ENCODE results near the gene ABR. TPM values are rescaled to one million over a fixed set of nuclear protein-coding genes. Genes with fewer than 3 reads are reported as not detected.
"Not testable (repeated sequence)": the region's sequence is repeated elsewhere in the genome, so short reads cannot be mapped to it uniquely, and the experiment has no call there.

ABR gene
- polyA plus RNA-seq, 4 donors, result 46.3 to 53.3 (median 49.0) TPM

DNA sequence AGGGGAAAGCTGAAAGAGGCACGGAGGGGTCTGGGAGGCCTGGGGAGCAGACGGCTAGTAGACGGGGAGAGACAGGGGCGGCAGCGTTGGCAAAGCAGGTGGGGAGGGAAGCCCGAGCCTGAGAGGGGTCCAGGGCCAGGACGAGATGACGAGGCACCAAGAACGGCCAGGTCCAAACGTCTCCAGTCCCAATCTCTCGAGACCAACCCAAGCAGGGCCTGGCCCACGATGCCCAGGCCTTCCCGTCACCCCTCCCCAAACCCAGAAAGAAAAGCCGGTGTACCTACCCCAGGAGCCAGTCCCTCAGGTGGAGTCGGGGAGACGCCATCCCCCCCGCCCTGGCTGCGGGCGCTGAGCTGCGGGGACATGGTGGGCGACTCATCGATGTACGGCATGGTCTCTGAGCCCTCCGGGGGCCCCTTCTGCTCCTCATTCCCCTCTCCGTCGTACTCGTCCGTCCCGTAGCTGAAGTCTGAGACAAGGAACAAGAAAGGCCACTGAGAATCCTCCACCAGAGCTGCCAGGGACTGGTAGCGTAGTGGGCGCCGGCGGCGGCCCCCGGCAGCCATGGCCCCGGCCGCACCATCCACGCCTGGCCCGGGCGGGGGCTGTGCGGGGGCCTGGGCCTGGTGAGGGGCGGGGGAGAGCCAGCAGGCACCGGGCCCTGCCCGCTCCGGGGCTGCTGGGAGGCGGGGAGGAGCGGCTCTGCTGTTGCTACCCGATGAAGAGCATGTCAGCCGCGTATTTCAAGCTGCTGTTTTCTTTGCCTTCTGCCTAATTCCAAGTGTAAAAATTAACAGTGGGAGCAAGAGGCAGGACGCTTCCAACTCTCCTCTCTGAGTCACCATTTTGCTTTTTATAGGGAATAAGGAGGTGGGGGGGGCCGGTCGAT lies 54.6 kb downstream of the ABR start:
- no peak for DNase-seq (ENCODE audit: low read depth in 4 of 4, low spot score in 3 of 4)

DNA sequence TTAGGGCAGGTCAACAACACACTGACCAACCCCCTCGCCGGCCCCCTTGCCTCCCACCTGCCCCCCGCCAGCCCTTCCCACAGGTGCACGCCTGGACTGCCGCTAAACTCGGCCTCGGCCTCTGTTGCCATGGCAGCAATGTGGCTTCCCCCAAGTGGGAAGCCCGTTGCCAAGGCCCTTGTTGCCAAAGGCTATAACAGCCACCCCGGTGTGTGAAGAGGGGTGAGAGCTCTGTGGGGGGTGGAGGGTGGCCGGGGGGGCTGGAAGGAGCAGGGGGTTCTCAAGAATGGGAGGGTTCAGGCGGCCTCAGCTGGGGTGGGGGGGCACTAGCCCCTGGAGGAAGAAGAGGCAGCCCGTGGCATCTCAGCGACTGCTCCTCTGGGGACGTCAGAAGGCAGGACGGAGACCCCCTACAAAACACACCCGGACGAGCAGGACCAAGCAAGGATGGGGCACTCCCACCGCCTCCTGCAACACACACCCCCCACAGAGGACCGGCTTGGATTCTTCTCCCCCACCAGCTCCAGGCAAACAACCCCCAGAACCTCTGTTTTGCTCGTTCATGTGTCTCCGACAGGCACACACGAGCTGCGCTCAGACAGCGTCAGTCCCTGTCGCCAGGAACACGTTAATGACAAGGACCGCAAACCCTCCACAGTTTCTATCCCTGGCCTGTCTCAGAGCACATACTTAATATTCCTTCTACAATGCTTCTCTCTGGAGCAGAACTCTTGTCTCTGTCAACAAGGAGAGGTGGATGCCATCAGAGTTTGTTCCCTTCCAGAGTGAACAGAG lies 55.7 kb downstream of the ABR start:
- no peak for DNase-seq (ENCODE audit: low read depth in 4 of 4, low spot score in 3 of 4)

DNA sequence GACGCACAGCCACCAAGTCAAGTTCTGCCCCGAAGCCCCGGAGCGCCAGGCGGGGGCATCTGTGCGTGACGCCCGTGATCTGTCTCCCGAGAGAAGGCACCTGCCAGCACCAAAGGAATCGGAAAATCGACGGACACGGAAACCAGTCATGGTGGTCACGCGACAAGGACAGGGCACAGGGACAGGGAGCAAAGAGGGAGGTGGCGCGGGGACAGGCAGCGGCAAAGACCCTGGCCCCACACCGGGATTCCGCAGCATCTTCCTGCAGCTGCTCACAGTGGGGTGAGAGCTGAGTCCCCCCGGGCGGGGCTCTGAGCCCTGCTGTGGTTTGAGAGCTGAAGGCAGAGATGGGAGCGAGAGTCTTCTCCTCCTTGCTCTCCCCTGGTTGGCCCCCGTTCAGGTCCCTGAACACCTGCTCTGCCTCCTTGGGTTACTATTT lies 56.4 kb downstream of the ABR start:
- DNase-seq (ENCODE audit: low read depth in 4 of 4, low spot score in 3 of 4), result no peak

DNA sequence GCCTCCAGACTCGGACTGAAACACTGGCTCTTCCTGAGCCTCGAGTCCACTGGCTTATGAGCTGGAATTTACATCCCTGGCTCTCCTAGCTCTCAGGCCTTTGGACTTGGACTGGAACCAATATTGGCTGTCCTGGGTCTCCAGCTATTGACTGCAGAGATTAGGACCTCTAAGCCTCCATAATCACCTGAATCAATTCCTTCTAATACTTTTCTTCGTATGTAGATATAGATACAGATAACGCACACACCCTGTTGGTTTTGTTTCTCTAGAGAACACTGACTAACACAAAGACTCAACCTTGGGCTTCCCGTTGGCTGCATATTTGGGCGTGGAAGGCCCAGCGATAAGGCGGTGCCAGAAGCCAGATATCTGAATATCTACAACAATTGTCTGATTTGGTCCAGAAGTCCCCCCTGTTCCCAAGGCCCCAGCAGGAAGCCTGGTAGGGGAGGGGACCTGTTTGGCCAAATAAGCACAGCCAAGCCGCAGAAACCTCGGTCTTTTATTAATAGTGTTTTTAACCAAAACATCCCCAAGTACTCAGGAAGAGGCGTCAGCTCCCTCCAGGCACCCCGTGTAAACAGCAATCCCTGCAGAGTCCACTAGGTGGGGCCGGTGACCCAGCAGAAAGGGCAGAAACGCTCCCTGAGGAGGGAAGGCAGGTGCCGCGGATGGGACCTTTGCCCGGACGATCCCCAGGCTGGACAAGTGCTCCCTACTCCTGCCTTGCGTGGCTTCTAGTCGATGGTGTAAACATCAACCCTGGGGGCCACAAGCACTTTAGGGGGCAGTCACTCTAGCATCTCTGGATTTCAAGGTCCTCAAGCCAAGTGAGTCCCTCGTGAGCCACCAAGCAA lies 57.0 kb downstream of the ABR start:
- DNase-seq (ENCODE audit: low read depth in 4 of 4, low spot score in 3 of 4), result no peak

DNA sequence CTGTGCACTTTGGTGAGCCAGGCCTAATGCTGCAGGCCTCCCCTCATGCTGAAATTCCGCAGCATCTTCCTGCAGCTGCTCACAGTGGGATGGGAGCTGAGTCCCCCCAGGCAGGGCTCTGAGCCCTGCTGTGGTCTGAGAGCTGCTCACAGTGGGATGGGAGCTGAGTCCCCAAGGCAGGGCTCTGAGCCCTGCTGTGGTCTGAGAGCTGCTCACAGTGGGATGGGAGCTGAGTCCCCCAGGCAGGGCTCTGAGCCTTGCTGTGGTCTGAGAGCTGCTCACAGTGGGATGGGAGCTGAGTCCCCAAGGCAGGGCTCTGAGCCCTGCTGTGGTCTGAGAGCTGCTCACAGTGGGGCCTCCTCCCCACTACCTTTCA lies 58.4 kb downstream of the ABR start:
- not testable (repeated sequence) for DNase-seq (ENCODE audit: low read depth in 4 of 4, low spot score in 3 of 4)

DNA sequence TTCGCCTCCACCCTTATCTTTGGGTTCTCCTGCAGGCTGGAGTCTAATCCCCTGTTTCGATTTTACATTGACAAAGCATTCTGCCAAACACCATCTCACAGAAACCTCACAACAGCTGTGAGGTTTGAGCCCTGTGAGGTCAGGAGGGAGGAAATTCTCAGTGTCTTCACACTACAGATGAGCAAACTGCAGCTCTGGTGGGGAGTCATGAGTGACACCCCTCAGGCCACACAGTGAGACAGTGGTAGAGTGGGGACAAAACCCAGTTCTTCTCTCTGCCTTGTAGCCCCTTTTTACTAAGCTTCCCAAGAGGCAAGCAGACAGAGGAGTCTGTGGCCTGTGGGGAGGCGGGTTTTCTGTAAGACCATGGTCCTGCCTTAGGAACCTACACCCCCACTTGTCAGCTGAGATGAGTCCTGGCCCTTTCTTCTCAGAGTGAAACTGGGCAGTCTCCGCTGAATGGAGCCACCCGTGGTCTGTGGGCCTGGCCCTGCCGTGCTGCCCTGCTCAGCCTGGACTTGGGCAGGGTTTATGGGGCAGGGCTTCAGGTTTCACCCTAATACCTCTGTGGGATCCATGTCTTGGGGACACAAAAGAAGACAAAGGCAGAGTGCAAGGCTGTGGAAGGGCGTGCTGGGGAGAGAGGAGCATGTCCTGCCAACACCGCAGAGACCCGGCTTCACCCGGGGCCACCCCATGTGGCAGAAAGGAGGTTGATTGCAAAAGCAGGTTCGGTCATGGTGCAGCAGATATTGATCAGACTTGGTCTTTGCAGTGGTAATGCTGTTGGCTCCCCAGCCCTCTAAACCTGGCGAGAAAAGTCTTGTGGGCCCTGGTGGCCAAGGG lies 59.0 kb downstream of the ABR start:
- no peak for DNase-seq (ENCODE audit: low read depth in 4 of 4, low spot score in 3 of 4)

DNA sequence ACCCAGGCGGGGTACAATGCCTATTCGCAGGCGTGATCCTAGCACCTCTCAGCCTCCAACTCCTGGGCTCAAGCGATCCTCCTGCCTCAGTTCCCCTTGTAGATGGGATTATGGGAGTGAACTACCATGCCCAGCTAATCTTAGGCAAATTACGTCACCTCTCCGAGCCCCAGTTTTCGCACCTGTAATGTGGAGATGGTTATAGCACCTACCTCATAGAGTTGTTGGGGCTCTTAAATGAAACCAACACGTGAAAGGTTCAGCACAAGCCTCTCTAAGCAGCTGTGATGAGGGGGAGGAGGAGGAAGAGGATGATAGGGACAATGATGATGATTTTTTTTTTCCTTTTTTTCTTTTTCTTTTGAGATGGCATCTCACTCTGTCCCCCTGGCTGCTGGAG lies 59.9 kb downstream of the ABR start:
- no peak for DNase-seq (ENCODE audit: low read depth in 4 of 4, low spot score in 3 of 4)

DNA sequence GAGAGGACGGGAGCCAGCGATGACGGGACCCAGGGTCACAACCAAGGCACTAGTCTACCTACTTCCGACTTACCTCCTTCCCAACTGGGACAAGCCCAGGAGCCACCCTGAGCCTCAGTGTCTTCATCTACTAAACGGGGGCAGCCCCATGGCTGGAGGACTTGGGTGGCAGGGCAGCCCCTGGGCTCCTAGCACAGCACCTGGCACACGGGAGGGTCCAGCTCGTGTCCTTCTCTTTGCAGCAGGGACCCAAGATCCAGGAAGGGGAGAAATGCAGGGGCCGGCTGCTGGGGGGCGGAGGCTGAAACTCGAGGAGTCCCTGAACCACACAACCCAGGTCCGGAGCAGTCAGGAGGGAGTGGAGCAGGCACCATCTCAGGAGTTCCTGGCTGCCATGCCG lies 63.2 kb downstream of the ABR start:
- no peak for DNase-seq (ENCODE audit: low read depth in 4 of 4, low spot score in 3 of 4)

DNA sequence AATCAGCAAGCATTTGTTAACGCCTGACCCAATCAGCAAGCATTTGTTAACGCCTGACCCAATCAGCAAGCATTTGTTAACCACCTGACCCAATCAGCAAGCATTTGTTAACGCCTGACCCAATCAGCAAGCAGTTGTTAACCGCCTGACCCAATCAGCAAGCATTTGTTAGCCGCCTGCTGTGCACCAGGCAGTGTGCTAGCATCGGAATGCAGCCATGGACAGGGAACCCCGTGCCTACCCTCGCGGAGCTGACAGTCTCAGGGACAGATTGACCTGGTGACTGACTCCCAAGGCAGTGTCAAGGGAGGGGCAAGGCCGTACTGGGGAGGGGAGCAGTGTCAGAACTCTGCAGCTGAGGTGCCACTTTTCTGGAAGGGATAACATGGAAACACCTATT lies 66.9 kb downstream of the ABR start:
- DNase-seq (ENCODE audit: low read depth in 4 of 4, low spot score in 3 of 4), result no peak

DNA sequence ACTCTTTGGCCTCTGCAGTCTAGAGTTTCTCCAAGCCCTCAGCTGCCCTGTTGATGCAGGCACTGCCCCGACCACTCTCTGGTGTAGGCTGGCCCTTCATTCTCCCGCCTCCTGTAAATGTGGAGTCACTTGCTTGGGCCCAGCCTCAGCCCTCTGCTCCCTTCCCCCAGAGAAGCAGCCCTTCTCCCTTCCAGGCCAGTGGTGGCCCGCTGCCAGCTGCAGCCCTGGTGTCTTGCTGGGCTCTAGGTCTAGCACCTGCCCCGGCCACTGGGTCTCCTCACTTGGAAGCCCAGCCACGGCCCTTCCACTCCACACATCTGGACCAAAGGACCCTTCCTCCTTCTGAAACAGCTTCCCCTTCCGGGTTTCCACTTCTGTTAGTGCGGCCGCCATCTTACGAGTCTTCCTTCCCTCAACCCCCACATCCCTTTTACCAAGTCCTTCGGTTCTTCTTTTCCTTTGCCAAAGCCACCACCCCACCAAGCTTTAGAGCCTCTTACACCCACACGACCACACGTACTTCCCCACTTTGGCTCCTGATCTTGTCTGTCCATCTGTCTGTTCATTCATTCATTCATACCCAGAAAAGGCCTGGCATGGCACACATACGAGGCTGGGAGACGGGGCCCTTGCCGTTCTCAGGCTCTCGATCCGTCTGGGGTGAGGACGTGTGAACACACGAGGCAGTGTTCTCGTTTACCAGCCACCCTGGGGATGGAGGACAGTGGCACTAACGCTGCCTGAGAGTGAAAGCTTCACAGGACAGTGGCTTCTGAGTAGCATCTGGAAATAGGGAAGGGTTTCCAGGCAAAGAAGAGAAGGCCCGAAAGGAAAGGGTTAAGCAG lies 68.0 kb downstream of the ABR start:
- no peak for DNase-seq (ENCODE audit: low read depth in 4 of 4, low spot score in 3 of 4)

DNA sequence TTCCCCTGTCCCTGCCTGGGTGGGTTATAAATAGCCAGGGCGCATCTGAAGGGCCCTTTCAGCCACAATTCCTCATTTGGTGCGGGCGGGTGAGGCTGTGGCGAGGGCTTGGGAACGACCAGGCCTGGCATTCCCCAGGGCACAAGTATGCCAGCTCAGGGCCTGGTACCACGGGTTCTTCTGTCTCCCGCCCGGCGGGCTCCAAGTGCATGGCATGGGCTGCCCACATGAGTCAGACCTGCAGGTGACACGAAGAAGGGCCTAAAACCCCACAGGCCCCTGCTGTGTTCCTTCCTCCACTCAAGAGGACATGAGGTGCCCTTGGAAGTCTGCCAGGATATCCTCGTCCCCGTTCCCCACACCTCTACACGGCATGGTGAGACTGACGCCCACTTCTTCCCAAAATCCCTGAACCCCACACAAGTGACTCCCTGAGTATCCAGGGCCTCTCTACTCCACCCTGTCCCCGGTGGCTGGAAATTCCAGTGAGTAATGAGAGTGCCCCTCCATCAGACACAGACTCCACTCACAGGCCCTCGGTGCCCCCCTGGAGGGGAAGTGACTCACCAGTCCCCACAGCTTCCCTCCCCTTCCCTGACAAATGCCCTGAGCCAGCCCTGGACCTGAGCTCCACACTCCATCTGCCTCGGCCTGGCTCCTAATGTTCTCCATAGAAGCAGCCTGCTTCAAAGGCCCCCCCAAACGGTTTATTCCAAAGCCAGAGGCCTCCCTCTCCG lies 68.8 kb downstream of the ABR start:
- no peak for DNase-seq (ENCODE audit: low read depth in 4 of 4, low spot score in 3 of 4)

DNA sequence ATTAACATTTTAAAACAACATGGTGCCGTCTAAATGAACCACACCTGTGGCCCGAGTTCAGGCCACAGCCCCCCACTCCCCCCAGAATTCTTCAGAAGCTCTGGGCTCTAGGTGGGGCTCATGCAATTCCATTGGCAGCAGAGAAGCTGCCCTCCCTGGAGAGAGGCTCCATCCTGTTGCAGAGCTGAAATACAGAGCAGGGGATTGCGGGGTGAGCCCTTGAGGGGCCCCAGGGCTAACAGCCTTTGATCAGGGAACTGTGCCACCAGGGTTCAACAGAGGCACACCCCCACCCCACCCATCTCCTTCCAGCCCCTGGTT lies 69.3 kb downstream of the ABR start:
- DNase-seq (ENCODE audit: low read depth in 4 of 4, low spot score in 3 of 4), result no peak

DNA sequence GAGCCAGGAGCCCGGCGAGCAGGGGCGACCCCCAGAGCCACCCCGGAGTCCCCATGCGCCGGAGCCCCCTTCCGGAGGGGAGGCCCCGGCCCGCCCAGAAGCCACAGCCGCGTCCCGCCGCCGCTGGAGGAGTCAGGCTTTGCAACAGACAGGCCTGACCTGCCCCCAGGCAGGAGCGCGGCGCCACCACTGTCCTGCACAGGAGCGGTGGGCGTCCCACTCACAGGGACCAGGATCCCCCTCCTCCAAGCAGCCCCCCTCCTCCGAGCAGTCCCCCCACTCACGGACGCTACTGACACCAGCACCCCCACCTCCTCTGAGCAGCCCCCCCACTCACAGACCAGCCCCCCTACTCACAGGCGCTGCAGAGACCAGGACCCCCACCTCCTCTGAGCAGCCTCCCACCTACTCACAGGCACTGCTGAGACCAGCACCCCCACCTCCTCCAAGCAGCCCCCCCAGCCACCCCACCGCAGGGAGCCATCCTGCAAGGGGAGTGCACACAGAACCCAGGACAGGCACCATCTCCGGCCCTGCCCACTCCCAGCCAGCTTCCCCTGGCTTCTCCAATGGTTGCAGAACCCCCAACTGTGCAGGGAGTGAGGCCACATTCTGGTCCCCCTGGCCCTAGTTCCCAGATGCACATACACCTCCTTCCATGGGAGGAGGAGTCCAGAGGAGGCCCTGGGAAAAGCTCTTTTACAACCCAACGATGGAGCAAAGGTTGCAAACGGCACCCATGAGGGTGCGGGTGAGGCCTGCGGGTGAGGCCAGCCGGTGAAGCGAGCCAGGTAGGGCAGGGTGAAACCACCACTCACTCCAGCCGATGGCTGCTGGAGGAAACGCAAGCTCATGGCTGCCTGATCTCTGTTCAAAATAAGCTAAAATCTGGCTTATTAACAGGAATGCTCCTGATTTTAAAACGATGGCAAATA lies 69.9 kb downstream of the ABR start:
- DNase-seq (ENCODE audit: low read depth in 4 of 4, low spot score in 3 of 4), result no peak

DNA sequence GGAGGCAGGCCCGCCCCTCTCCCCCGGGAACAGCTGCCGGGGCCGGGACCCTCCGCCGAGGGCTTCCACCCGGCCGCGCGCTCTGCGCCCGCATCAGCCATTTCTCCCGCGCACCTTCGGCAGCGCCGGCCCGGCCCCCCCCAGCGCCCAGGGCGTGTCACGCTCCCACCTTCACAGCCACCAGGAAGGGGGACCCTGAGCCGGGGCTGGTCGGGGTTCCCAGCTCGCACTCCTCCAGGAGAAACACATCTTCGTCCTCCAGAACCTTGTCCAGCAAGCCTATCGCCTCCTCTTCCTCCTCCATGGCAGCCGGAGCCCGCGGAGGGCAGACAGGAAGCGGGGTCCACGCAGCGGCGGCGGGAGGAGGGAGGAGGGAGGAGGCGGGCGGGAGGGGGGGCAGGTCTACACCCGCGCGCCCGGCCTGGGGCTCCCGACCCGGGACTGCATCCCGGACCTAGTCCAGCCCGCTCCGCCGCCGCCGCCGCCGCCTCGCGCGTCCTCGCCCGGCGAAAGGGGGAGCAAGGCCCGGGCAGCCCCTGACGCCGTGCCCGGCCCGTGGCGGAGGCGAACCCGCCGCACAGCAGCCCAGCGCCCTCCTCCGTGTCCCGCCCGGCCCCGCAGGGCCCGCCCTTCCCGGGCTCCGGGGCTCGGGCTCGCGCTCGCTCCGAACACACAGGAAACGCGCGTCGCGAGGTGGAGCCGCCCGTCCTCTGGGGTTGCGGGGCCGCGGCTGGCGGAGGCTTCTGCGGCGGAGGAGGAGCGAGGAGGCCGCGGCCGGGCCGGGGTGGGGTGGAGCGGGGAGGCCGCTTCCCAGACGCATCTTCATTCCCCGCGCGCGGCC lies 70.8 kb downstream of the ABR start:
- DNase-seq (ENCODE audit: low read depth in 4 of 4, low spot score in 3 of 4), result no peak

DNA sequence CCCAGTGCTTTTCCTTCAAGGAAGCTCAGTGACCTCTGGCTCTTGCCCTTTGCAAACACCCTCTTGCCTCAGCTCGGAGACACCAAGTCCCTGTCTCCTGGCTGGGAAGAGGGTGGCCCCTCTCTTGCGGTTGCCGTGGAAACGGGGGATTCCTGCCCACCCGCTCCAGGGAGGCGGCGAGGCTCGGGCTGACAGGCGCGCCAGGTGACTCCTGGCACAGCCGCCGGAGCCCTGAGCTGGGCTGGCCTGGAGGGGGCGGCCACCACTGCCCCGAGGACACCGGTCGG lies 71.4 kb downstream of the ABR start:
- DNase-seq (ENCODE audit: low read depth in 4 of 4, low spot score in 3 of 4), result no peak

DNA sequence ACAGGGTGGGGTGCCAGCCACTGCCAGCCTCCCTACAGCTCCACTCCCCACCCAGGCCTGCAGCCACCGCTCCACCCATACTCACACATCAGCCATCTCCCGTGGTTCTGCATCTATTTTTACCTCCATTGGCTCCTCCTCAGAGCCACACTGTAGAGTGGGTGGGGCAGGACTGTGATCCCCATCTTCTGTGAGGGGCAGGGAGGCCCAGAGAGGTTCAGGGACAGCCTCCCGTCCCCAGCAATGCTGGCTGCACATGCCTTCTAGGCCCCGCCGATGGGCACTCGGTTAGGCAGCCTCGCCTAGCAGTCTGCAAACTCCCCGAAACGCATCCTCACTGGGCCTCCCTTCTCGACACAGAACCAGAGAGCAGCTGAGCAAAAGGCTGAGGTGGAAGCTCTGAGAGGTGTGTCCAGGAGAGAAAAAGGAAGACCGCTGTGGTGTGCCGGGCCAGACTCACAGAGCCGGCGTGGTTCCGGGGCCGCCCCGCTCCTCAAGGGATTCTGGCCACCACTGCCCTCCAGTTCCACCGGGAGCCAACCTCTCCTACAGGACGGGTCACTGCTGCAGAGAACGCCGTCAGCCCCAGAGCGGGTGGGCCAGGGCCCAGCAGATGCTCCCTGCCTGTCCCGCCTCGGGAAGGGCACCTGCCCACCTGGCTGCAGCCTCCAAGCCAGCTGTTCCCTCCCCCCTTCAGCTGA lies 71.9 kb downstream of the ABR start:
- no peak for DNase-seq (ENCODE audit: low read depth in 4 of 4, low spot score in 3 of 4)

Measured in right renal pelvis (tissue), 4 donors.